WTC11 (cell line): ENCODE results near the gene SMOC1. TPM values are rescaled to one million over a fixed set of nuclear protein-coding genes. Genes with fewer than 3 reads are reported as not detected.

ENCODE experiments used
- ATAC-seq: fragments of 200-7000 bp; cut with Tn5 transposase; 2 replicates; pipeline ENCODE4 v1.10.0; 2021; ENCODE audit warnings: mild to moderate bottlenecking, moderate library complexity
- CTCF ChIA-PET: fragments of 300-600 bp; sonication (Branson Sonifier 250); formaldehyde crosslinking; loops from one replicate; lab custom pipeline; 2021; ENCODE audit warnings: antibody characterized with exemption; lab: Charles Lee
- POLR2A ChIA-PET: fragments of 350-600 bp; sonication (Branson Sonifier 250); formaldehyde crosslinking; loops from one replicate; lab custom pipeline; 2021; ENCODE audit warnings: antibody characterized with exemption; lab: Charles Lee
- DNase-seq: peaks from one replicate; pipeline ENCODE4 v3.0.0; 2021; ENCODE audit warnings: low spot score
- H3K27ac Mint-ChIP-seq: 2 replicates; pipeline ENCODE4 v1.8.0; 2021; ENCODE audit warnings: mixed read lengths
- H3K27me3 Mint-ChIP-seq: 2 replicates; pipeline ENCODE4 v1.8.0; 2021; ENCODE audit warnings: low read depth, mild to moderate bottlenecking, moderate library complexity, mixed read lengths
- H3K36me3 Mint-ChIP-seq: 2 replicates; pipeline ENCODE4 v1.8.0; 2021; ENCODE audit warnings: mixed read lengths
- H3K4me1 Mint-ChIP-seq: 2 replicates; pipeline ENCODE4 v1.8.0; 2022; ENCODE audit warnings: mixed read lengths
- H3K4me3 Mint-ChIP-seq: 2 replicates; pipeline ENCODE4 v1.8.0; 2021; ENCODE audit warnings: mild to moderate bottlenecking, moderate library complexity, mixed read lengths
- H3K9me3 Mint-ChIP-seq: 2 replicates; pipeline ENCODE4 v1.8.0; 2021; ENCODE audit warnings: mixed read lengths
- CREM ChIP-seq: sonication (generic); formaldehyde crosslinking; IDR thresholded peaks from 2 replicates; pipeline ENCODE4 v1.8.1; 2022; ENCODE audit warnings: mild to moderate bottlenecking, missing genetic modification reagents, moderate library complexity
- E2F4 ChIP-seq: sonication (generic); formaldehyde crosslinking; IDR thresholded peaks from 2 replicates; pipeline ENCODE4 v1.8.1; 2022; ENCODE audit warnings: low read depth, mild to moderate bottlenecking, moderate library complexity, missing genetic modification reagents, borderline replicate concordance
- ELF4 ChIP-seq: sonication (generic); formaldehyde crosslinking; IDR thresholded peaks from 2 replicates; pipeline ENCODE4 v1.8.1; 2022; ENCODE audit warnings: low read depth, mild to moderate bottlenecking, moderate library complexity, missing genetic modification reagents
- EMX1 ChIP-seq: fragments of 250-450 bp; sonication (Bioruptor Pico); IDR thresholded peaks from 2 replicates; pipeline ENCODE4 v1.8.0; 2021; ENCODE audit warnings: mild to moderate bottlenecking
- FOXP1 ChIP-seq: sonication (generic); formaldehyde crosslinking; IDR thresholded peaks from 2 replicates; pipeline ENCODE4 v1.8.0; 2022; ENCODE audit warnings: missing genetic modification reagents, mild to moderate bottlenecking, moderate library complexity, borderline replicate concordance
- GRHL2 ChIP-seq: fragments of 250-450 bp; sonication (Bioruptor Pico); IDR thresholded peaks from 2 replicates; pipeline ENCODE4 v1.8.0; 2022; ENCODE audit warnings: mild to moderate bottlenecking, moderate library complexity; ENCODE audit not compliant: insufficient replicate concordance, severe bottlenecking
- HMGA2 ChIP-seq: fragments of 250-450 bp; sonication (Bioruptor Pico); IDR thresholded peaks from 2 replicates; pipeline ENCODE4 v1.4.0; 2021; ENCODE audit warnings: mild to moderate bottlenecking, moderate library complexity
- KAT7 ChIP-seq: sonication (generic); formaldehyde crosslinking; IDR thresholded peaks from 2 replicates; pipeline ENCODE4 v1.8.1; 2023; ENCODE audit warnings: missing genetic modification reagents, mild to moderate bottlenecking, borderline replicate concordance
- NR1H2 ChIP-seq: sonication (generic); formaldehyde crosslinking; IDR thresholded peaks from 2 replicates; pipeline ENCODE4 v1.9.0; 2021; ENCODE audit warnings: mild to moderate bottlenecking, moderate library complexity, missing genetic modification reagents
- PRRX2 ChIP-seq: fragments of 250-450 bp; sonication (Bioruptor Pico); IDR thresholded peaks from 2 replicates; pipeline ENCODE4 v1.8.0; 2021; ENCODE audit warnings: mild to moderate bottlenecking
- RORB ChIP-seq: fragments of 250-450 bp; sonication (Bioruptor Pico); IDR thresholded peaks from 2 replicates; pipeline ENCODE4 v1.9.0; 2021; ENCODE audit warnings: mild to moderate bottlenecking
- TEAD1 ChIP-seq: sonication (generic); formaldehyde crosslinking; IDR thresholded peaks from 2 replicates; pipeline ENCODE4 v1.8.0; 2022; ENCODE audit warnings: mild to moderate bottlenecking, missing genetic modification reagents
- USF2 ChIP-seq: sonication (generic); formaldehyde crosslinking; IDR thresholded peaks from 2 replicates; pipeline ENCODE4 v1.8.1; 2023; ENCODE audit warnings: mild to moderate bottlenecking, missing genetic modification reagents, moderate library complexity
- ZNF219 ChIP-seq: sonication (generic); formaldehyde crosslinking; IDR thresholded peaks from 2 replicates; pipeline ENCODE4 v1.8.0; 2023; ENCODE audit warnings: missing genetic modification reagents, mild to moderate bottlenecking, borderline replicate concordance
- ZNF232 ChIP-seq: sonication (generic); formaldehyde crosslinking; IDR thresholded peaks from 2 replicates; pipeline ENCODE4 v1.8.0; 2022; ENCODE audit warnings: mild to moderate bottlenecking, missing genetic modification reagents
- ZNF263 ChIP-seq: sonication (generic); formaldehyde crosslinking; IDR thresholded peaks from 2 replicates; pipeline ENCODE4 v1.8.1; 2022; ENCODE audit warnings: low read depth, mild to moderate bottlenecking, moderate library complexity, missing genetic modification reagents
- ZNF396 ChIP-seq: fragments of 250-450 bp; sonication (Bioruptor Pico); IDR thresholded peaks from 2 replicates; pipeline ENCODE4 v1.8.0; 2021; ENCODE audit warnings: mild to moderate bottlenecking, moderate library complexity, borderline replicate concordance
- total RNA-seq: library from RNA; stranded (reverse); gene quantifications from 3 replicates; pipeline ENCODE4 v1.2.3, GENCODE V29; 2021
- TF ChIP-seq, protein P1 (sequence below): sonication (generic); formaldehyde crosslinking; IDR thresholded peaks from 2 replicates; pipeline ENCODE4 v1.8.1; 2023; ENCODE audit warnings: mild to moderate bottlenecking, missing genetic modification reagents
- TF ChIP-seq, protein P2 (sequence below): fragments of 200-600 bp; IDR thresholded peaks from 2 replicates; pipeline ENCODE4 v1.8.0; 2022; ENCODE audit warnings: antibody characterized with exemption
- TF ChIP-seq, protein P3 (sequence below): fragments of 250-450 bp; sonication (Bioruptor Pico); IDR thresholded peaks from 2 replicates; pipeline ENCODE4 v1.9.0; 2021; ENCODE audit warnings: mild to moderate bottlenecking
- TF ChIP-seq, protein P4 (sequence below): sonication (generic); formaldehyde crosslinking; IDR thresholded peaks from 2 replicates; pipeline ENCODE4 v1.8.0; 2023; ENCODE audit warnings: missing genetic modification reagents, mild to moderate bottlenecking, borderline replicate concordance
- TF ChIP-seq, protein P5 (sequence below): sonication (generic); formaldehyde crosslinking; IDR thresholded peaks from 2 replicates; pipeline ENCODE4 v1.8.1; 2022; ENCODE audit warnings: mild to moderate bottlenecking, moderate library complexity, missing genetic modification reagents

The SMOC1 gene
- total RNA-seq, 1 experiment from 2014 or later = 1.1 TPM

DNA sequence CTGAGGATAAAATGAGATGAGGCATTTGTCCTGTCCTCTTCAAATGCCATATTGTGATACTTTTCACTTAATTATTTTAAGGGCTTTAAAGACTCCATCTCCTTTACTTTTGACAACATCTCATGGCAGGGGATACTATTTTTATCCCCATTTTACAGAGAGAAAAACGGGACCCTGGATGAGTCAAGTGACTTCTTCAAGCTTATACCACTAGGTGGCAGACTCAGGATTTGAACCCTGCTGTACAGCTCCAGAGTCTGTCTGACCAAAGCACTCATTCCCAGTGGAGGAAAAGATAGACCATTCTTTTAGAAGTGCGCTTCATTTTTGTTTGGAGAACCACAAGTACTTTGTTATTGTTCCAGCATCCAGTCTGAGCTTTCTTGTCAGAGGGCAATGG lies 1.7 kb upstream of the SMOC1 start:
- TF ChIP-seq ZNF396 (CRISPR knock-in tag) (no peak), KAT7 (no peak)
- TF ChIP-seq, protein P1, sequence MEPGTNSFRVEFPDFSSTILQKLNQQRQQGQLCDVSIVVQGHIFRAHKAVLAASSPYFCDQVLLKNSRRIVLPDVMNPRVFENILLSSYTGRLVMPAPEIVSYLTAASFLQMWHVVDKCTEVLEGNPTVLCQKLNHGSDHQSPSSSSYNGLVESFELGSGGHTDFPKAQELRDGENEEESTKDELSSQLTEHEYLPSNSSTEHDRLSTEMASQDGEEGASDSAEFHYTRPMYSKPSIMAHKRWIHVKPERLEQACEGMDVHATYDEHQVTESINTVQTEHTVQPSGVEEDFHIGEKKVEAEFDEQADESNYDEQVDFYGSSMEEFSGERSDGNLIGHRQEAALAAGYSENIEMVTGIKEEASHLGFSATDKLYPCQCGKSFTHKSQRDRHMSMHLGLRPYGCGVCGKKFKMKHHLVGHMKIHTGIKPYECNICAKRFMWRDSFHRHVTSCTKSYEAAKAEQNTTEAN = no peak
- TF ChIP-seq, protein P2, sequence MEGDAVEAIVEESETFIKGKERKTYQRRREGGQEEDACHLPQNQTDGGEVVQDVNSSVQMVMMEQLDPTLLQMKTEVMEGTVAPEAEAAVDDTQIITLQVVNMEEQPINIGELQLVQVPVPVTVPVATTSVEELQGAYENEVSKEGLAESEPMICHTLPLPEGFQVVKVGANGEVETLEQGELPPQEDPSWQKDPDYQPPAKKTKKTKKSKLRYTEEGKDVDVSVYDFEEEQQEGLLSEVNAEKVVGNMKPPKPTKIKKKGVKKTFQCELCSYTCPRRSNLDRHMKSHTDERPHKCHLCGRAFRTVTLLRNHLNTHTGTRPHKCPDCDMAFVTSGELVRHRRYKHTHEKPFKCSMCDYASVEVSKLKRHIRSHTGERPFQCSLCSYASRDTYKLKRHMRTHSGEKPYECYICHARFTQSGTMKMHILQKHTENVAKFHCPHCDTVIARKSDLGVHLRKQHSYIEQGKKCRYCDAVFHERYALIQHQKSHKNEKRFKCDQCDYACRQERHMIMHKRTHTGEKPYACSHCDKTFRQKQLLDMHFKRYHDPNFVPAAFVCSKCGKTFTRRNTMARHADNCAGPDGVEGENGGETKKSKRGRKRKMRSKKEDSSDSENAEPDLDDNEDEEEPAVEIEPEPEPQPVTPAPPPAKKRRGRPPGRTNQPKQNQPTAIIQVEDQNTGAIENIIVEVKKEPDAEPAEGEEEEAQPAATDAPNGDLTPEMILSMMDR = peak; percentile 45
- peaks cover 50% of the 10 kb centered on the region for H3K27me3 Mint-ChIP-seq
- ATAC-seq (no peak), DNase-seq (no peak)
- H3K36me3 Mint-ChIP-seq = no peaks in the 10 kb centered on the region
- H3K9me3 Mint-ChIP-seq = no peaks in the 10 kb centered on the region
- no peak overlapping the region for H3K4me3 Mint-ChIP-seq
- ChIA-PET CTCF (interaction anchor here (0.6 to 4.3 kb wide), 18 partner anchors 8 to 249 kb away, joined by 3 to 81 read pairs (median 5); no protein-coding TSS in a partner anchor), POLR2A (no interaction called here)
- no peak overlapping the region for H3K27ac Mint-ChIP-seq
- H3K4me1 Mint-ChIP-seq = peaks cover 8% of the 10 kb centered on the region

DNA sequence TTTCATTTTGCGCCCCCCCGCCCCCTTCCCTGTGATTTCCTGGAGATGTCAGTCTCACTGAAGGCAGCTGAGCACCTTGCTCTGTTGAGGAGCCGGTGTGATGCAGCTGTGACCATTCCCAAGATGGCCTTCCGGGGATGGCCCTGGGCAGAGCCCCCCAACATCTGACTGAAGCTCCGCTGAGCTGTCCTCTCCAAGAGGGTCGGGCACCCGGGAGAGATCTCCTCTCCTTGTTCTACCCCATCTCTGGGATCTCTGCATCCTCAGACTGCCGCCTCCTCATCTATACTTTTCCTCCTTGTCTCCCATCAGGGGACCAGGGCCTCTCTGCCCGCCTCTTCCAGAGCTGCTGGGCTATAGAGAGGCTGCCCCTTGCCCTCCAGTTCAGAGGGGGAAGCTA lies 965 bp upstream of the SMOC1 start:
- no peak for DNase-seq
- Mint-ChIP-seq H3K4me3 (no peak overlapping the region), H3K4me1 (peaks cover 8% of the 10 kb centered on the region), H3K27me3 (peaks cover 50% of the 10 kb centered on the region), H3K36me3 (no peaks in the 10 kb centered on the region), H3K27ac (no peak overlapping the region), H3K9me3 (no peaks in the 10 kb centered on the region)
- TF ChIP-seq, protein P3, sequence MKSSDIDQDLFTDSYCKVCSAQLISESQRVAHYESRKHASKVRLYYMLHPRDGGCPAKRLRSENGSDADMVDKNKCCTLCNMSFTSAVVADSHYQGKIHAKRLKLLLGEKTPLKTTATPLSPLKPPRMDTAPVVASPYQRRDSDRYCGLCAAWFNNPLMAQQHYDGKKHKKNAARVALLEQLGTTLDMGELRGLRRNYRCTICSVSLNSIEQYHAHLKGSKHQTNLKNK (CRISPR knock-in tag) = no peak
- TF ChIP-seq, protein P4, sequence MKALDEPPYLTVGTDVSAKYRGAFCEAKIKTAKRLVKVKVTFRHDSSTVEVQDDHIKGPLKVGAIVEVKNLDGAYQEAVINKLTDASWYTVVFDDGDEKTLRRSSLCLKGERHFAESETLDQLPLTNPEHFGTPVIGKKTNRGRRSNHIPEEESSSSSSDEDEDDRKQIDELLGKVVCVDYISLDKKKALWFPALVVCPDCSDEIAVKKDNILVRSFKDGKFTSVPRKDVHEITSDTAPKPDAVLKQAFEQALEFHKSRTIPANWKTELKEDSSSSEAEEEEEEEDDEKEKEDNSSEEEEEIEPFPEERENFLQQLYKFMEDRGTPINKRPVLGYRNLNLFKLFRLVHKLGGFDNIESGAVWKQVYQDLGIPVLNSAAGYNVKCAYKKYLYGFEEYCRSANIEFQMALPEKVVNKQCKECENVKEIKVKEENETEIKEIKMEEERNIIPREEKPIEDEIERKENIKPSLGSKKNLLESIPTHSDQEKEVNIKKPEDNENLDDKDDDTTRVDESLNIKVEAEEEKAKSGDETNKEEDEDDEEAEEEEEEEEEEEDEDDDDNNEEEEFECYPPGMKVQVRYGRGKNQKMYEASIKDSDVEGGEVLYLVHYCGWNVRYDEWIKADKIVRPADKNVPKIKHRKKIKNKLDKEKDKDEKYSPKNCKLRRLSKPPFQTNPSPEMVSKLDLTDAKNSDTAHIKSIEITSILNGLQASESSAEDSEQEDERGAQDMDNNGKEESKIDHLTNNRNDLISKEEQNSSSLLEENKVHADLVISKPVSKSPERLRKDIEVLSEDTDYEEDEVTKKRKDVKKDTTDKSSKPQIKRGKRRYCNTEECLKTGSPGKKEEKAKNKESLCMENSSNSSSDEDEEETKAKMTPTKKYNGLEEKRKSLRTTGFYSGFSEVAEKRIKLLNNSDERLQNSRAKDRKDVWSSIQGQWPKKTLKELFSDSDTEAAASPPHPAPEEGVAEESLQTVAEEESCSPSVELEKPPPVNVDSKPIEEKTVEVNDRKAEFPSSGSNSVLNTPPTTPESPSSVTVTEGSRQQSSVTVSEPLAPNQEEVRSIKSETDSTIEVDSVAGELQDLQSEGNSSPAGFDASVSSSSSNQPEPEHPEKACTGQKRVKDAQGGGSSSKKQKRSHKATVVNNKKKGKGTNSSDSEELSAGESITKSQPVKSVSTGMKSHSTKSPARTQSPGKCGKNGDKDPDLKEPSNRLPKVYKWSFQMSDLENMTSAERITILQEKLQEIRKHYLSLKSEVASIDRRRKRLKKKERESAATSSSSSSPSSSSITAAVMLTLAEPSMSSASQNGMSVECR (CRISPR knock-in tag) = no peak
- TF ChIP-seq HMGA2 (CRISPR knock-in tag) (no peak), PRRX2 (no peak), USF2 (CRISPR knock-in tag) (no peak), E2F4 (CRISPR knock-in tag) (no peak), ZNF396 (CRISPR knock-in tag) (no peak), NR1H2 (CRISPR knock-in tag) (no peak), RORB (CRISPR knock-in tag) (no peak), FOXP1 (CRISPR knock-in tag) (no peak), ZNF232 (CRISPR knock-in tag) (no peak), EMX1 (CRISPR knock-in tag) (no peak), GRHL2 (CRISPR knock-in tag) (no peak), ZNF219 (CRISPR knock-in tag) (no peak), ELF4 (CRISPR knock-in tag) (no peak), ZNF263 (CRISPR knock-in tag) (no peak), TEAD1 (CRISPR knock-in tag) (no peak), CREM (no peak)
- TF ChIP-seq, protein P1 = no peak
- TF ChIP-seq, protein P5, sequence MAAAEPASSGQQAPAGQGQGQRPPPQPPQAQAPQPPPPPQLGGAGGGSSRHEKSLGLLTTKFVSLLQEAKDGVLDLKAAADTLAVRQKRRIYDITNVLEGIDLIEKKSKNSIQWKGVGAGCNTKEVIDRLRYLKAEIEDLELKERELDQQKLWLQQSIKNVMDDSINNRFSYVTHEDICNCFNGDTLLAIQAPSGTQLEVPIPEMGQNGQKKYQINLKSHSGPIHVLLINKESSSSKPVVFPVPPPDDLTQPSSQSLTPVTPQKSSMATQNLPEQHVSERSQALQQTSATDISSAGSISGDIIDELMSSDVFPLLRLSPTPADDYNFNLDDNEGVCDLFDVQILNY = no peak
- ChIA-PET CTCF (interaction anchor here (0.8 to 4.3 kb wide), 14 partner anchors 9 to 249 kb away, joined by 3 to 81 read pairs (median 6); no protein-coding TSS in a partner anchor), POLR2A (interaction anchor here (0.7 kb wide), 1 partner anchor 1639 kb away, joined by 3 read pairs; no protein-coding TSS in a partner anchor)
- no peak for ATAC-seq
